GDM1 (cell line): ENCODE results near the gene PTPRN.
"Not testable (repeated sequence)": the region's sequence is repeated elsewhere in the genome, so short reads cannot be mapped to it uniquely, and the experiment has no call there.

ENCODE experiments used
- DNase-seq: peaks from one replicate; lab custom pipeline; 2025; lab: John Stamatoyannopoulos, UW

The PTPRN gene

DNA sequence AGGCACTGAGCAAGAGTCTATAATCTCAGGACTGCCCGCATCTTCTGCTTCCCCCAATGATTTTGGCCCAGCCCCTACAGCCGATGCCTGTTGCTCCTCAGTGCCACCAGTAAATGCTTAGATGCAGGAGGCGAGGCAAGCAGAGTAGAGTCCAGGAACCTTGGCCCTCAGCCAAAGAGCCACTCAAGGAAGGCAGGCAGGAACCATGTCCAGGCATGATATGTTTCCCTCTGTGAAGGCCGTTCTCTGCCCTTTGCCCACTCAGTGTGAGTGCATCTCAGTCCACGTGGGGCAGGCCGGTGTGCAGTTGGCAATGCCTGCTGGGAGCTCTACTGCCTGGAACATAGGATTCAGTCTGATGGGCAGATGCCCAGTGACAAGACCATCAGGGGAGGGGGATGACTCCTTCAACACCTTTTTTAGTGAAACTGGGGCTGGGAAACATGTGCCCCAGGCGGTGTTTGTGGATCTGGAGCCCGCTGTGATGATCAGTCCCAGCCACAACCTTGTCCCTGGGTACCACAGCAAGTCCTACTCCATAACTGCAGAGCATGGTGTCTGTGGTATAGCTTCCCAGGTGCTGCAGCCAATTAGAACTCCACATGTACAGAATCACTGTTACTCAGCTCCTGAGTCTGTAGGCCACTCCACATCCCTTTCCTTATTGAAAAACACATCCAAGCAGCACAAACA, 39.7 kb downstream of the PTPRN start:
- no peak for DNase-seq

DNA sequence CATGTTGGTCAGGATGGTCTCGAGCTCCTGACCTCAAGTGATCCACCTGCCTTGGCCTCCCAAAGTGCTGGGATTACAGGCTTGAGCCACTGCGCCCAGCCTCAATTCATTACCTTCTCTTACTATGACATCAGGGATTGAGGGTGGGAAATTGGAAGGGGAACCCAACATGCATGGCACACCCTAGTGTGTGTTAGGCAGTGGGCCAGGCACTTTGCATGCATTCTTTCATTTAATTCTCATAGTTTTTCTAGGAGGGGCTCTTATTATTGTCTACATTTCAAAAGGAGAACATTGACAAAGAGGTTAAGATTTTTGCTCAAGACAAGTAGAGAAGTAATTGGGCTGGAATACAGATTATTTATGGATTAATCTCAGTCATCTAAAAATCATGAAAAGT, 40.9 kb downstream of the PTPRN start:
- no peak for DNase-seq

DNA sequence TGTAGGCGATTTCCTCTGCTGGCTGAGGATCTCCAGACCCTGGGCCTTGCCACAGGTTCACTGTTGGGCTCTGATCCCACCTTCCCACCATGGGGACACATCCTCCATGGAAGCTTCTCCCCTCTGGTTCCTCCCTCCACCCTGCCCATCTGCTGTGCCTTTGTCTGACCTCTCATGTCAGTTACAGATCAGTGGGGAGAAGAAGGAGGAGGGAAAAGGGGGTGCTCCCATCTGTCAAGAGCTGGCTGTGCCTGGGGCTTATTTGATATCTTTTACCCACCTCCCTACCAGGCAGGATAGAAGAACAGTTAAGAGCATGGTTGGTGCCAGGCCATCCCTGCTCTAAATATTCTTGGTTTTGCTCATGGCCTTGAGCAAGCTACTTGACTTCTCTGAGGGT, 42.3 kb downstream of the PTPRN start:
- DNase-seq, result no peak

DNA sequence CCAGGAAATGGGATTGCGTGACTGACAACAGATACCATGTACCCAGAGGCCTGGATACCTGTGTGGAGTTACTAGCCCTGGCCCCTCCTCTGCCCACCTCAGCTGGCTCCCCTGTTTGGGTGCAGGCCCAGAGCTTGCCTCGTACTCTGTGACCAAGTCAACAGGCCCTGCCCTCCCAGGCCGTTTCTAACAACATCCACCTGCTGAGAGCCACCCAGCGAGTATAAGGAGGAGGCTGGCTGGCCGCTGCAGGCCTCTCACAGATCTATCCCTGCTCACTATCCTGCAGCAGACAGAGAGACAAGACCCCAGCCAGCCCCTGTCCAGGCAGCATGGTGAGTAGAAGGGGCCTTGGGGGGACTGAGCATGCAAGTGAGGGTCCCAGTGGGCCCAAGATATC, 43.0 kb downstream of the PTPRN start:
- no peak for DNase-seq

DNA sequence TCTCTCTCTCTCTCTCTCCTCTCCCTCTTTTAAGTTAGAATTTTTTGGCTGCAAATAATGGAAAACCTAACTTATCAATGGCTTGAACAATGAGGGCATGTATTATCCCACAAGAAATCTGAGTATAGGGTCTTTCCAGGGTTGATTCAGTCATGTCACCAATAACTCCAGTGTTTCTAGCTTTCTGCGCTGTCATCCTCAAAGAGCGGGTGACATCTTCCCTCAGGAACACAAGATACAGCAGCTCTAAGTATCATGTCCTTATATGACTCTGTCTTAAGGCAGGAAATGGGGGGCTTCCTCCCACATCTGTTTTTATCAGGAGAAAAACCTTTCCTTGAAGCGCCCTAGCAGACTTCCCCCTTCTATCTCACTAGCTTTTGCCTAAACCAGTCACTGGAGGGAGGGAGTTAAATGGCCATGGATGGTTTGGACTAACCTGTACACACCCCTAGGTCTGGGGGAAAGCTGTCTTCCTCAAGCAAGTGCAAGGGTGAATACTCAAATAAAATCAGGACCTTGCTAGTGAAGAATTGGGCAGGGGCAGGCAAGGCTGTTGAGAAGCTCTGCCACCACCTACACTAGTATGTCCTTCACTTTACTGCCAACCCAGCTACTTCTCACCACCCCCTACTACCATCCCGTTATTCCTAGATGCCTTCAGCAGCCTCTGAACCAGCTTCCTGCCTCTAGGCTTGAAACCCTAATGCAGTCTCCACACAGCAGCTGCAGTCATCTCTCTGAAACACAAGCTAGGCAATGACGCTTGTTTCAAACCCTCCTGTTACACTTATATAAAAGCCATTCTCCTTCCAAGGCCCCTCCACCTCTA, 48.0 kb downstream of the PTPRN start:
- no peak for DNase-seq

DNA sequence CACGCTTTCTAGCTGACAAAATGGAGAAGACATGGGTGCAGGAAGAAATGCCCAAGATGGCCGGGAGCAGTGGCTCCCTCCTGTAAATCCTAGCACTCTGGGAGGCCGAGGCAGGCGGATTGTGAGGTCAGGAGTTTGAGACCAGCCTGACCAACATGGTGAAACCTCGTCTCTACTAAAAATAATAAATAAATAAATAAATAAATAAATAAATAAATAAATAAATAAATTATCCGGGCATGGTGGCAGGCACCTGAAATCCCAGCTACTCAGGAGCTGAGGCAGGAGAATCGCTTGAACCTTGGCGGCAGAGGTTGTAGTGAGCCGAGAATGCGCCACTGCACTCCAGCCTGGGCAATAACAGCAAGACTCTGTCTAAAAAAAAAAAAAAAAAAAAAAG, 50.3 kb downstream of the PTPRN start:
- not testable (repeated sequence) for DNase-seq

DNA sequence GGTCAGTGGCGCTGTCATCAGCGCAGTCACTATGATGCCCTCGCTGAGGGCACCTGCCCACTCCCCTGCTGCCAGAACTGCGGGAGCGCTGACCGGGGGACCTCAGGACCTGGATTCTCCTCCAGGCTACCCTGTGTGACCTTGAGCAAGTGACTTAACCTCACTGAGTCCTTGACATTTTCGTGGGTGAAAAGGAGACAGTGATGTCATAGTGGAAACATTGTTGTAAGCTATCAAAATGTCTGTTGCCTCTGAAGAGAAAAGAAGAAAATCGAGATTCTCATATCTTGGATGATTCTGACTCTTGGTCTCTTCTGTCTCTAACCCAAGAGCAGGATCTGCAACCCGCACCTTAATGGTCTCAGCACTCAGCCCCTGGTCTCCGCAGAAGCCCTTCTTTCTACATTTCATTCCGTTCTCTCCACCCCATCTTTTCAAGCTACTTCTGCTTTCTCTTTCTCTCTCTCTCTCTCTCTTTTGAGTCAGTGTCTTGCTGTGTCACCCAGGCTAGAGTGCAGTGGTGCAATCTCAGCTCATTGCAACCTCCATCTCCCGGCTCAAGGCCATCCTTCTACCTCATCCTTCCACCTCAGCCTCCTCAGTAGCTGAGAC, 54.5 kb downstream of the PTPRN start:
- no peak for DNase-seq

DNA sequence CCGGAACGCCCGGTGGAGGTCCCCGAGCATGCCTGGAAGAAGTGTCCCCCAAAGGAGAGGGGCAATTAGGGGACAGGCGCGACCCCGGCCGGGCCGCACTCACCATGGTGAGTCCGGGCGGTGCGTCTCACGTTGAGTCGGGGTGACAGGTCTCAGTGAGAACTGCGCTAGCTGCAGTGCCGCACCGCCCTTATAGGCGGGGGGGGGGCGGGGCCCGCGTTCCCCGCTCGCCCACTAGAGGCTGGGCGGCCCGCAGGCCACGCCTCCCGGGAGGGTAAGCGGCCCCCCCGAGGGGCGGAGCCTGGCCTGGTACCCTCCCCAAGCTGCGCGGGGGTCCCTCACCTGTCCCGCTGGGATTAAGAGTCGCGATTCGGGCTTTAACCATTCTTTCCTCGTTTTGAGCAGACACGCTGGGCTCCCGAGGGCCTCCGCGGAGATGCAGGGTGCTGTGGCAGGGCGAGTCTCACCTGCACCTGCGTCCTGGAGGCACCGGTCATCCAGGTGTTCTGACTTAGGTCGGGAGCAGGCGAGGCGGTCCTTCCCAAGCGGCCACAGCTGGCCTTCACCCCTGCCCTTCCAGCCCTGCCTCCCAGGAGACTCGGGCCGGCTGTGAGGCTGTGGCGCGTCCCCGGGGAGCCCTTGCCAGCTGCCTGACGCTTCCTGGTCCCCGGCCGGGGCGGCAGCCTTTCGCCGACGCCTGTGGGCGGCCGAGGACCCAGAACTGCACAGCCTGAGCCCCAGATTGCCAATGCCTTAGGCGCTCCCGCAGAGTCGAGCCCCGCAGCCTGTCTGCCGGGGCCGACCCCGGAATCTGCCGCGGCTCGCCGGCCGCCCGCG, 55.2 kb downstream of the PTPRN start, which contains the start of gene TUBA4A:
Gene TUBA4A, minus strand, starts transcription at position 166 of the 837 bp plus-strand sequence. Its CDS starts 60 bp downstream, at position 106.
- peak; percentile 78 for DNase-seq

DNA sequence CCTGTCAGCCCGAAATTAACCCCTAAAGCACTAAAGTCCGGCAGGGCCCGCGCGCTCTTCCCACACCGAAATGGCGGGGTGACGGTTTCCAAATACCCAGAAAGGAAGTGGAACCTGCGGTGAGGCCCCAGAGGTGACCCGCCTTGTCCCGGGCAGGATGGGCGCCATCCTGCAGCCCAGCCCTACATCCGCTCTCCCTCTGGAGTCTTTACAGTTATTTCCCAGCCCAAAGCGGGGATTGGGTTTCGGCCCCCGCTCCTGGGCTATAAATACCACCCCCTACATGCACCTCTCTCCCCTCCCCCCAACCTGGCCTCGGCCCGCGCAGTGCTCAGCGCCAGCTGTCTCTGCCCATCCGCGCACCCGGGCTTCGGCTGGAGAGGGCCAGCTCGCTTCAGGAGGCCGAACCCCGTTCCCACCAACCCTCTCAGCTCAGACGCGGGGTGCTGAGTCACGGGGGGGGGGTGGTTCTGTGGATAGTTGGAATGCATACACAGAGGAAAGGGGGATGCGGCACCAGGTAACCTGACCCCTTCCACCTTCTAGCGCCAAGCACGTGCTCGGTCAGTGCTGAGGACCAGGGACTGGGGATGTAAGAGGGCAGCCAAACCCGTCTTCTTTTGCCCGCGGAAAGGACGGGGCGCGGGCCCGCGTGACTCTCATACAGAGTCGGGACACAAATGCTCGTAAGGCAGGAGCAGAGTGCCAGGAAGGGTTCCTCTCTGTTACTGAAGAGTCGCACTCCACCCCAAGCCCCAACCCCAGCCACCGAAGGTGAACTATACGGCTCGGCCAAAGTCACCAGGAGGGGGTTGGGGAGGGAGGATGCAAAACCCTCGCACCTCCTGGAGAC, 56.1 kb downstream of the PTPRN start, which contains the start of gene TUBA4B:
Gene TUBA4B, plus strand, starts transcription at position 344 of the 853 bp plus-strand sequence. Its CDS starts 165 bp downstream, at position 509.
- DNase-seq, result no peak

DNA sequence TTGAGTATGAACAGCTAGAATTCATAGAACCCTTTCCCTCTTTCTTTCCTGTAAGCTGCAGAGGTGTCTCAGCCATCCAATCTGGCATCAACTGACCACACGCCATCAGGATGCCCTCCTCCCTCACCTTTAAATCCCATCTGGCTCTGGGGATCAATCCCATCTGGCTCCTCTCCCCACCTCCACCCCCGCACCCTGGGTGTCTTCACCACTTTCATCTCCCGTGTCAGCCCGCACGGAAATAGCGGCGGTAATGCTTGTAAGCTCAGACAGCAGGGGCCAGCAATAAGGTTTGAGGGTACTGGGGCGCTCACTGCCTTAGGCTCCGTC, 56.7 kb downstream of the PTPRN start:
- no peak for DNase-seq

DNA sequence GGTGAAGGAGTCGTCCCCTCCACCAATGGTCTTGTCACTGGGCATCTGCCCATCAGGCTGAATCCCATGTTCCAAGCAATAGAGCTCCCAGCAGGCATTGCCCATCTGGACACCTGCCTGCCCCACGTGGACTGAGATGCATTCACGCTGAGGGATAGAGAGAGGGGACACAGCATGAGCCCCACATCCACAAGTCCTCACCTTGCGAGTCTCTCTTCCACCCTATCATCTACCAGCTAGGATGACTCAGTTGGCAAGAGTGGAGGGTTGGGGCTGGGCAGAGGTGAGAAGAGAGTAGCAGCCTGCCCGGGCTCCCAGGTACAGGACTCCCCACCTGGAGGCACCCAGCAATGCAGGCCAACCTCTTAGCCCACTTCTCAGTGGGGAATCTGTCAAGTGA, 57.1 kb downstream of the PTPRN start:
- DNase-seq, result no peak

DNA sequence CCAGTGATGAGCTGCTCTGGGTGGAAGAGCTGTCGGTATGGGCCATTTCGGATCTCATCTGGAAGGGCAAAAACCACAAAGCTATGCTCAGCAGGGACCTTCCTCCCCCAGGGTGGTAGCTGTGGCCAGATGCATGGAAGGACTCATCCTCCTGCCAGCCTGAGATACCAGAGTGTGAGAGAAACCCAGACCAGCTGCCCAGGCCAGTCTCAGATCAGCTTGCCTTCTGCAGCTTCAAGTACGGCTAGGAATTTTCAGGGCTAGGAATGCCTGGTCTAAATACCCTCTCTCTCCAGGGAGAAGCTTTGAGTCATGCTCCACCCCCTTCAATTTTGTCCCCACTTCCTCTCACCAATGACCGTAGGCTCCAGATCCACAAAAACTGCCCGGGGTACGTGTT, 57.5 kb downstream of the PTPRN start:
- no peak for DNase-seq

DNA sequence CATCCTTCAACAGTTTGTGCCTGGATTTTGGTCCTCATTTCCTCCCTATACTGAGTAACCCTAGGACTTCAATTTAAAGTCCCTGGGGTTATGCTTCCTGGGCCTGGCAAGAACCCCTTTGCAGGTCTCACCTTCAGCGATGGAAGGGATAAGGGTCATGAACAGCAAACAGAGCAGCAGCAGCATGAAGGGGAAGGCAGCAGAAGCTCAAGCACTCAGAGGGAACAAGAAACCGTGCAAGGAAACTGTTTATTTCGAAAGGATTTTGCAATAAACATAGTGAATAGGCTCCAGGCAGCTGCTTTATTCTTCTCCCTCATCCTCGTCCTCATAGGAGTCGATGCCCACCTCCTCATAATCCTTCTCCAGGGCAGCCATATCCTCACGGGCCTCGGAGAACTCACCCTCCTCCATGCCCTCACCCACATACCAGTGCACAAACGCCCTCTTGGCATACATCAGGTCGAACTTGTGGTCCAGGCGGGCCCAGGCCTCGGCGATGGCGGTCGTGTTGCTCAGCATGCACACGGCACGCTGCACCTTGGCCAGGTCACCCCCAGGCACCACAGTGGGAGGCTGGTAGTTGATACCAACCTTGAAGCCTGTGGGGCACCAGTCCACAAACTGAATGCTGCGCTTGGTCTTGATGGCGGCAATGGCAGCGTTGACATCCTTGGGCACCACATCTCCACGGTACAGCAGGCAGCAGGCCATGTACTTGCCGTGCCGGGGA, 59.0 kb downstream of the PTPRN start:
- no peak for DNase-seq

DNA sequence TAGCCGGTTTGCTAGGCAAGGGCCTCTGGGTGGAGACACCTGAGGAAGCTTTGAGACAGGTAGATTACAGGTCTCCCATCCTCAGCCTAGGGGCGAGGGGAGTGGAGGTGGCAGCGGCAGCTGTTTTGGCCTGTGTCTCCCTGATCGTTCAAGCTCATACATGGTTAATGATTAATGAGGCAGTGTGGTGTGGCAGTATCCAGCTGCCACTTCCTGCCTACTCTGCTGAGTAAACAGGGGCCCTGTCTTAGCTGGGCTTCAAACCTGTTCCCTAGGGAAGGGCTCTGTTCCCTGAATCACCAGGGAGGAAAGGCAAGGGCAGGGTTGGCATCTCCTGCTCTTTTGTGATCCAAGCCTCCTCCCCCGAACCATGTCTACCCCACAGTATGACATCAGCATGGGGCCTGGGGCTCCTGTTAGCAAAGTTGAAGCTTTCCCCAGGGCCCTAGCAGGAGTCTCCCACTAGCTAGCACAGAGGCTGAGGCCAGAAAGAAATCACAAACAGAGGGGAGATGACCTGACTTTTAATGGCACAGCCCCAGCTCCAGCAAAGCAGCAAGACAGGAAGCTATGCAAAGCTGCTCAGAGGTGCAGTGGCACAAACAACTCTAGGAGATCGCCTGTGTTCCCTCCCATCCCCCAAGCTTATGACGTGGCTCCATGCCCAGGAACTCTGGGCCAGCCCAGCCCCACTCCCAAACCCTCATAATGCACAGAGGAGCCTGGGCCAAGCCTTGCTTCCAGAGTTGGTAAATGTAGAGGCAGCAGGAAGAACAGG, 59.8 kb downstream of the PTPRN start:
- DNase-seq, result peak; percentile 18

DNA sequence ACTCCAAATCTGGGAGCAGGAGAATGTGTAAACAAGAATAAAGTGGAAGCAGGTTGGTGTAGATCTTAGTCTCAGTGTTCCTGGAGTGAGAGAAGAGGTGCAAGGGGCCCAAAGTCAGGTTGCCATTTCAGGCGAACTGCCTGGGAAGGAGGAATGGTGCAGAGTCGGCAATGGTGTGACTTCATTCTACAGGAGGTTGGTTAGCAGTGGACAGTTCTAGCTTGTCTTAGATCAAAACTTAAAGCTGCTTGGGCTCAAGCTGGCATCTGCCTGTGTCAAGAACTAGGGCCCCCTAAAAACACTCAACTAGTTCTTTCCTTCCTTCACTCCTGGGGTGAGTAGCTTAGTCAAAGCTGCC, 60.4 kb downstream of the PTPRN start:
- no peak for DNase-seq

DNA sequence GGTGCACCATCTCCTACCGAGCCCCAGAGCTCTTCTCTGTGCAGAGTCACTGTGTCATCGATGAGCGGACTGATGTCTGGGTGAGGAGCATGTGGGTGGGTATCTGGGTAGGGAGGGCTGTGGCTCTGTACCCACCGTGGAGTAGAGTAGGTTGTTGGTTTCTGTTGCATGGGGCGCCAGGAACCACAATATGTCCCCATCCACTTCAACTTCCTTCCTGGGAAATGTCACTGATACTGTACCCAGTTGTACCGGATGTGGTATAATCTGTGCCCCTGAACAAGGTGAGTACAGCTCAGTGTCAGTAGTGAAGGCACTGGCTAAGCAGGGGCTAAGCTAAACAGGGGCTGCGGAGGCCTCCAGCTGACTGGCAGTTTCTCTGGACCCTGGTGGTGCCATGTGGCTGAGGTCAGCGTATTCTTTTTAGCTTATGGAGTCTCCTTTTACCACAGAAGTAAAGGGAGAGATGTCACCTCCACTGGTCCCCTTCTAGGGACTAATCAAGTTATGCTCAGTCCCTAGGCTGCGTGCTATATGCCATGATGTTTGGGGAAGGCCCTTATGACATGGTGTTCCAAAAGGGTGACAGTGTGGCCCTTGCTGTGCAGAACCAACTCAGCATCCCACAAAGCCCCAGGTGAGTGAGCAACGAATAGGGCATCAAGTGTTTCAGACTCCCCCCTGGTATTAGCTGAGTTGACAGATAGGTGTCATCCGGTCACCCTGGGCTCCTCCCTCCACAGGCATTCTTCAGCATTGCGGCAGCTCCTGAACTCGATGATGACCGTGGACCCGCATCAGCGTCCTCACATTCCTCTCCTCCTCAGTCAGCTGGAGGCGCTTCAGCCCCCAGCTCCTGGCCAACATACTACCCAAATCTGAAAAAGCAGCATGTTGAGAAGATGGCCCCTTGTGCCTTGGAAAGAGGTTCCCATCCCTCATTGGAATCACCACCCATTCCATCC, 61.2 kb downstream of the PTPRN start:
- DNase-seq, result no peak

DNA sequence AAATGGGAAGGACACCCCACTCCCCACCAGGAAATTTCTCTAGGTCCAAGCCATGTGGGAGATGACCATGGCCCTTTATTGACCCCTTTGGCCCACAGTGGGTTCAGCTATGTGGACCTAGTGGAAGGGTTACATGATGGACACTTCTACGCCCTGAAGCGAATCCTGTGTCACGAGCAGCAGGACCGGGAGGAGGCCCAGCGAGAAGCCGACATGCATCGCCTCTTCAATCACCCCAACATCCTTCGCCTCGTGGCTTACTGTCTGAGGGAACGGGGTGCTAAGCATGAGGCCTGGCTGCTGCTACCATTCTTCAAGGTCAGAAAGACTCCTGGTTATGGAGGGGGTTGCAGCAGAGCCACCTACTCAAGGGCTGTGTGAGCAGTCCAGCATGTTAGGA, 62.6 kb downstream of the PTPRN start:
- no peak for DNase-seq

DNA sequence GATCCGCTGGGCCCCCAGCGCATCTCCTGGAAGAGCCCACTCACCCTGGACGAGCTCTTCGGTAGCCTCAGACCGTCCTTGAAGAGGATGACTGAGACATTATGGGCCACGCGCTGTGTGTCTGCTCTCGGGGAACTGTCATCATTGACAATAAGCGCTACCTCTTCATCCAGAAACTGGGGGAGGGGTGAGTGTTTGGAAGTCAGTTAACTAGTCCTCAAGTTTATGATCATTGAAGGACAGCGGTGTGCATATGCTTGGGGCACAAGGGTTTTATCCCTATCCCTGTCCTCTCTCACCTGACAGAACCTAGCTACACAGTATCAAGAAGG, 63.3 kb downstream of the PTPRN start:
- DNase-seq, result no peak
